Measurements from ENCODE around the gene CCDC69.

CCDC69 gene

GRCh38 chr5:151168602-151169344 is 55.1 kb downstream of the CCDC69 start:
- Histone ChIP-seq H3K9me3 (ENCODE audit: control insufficient read depth, insufficient read depth, low read length) (no peaks in the 10 kb centered on the region), H3K27me3 (ENCODE audit: control insufficient read depth, insufficient read depth, low read length) (no peaks in the 10 kb centered on the region), H3K36me3 (ENCODE audit: control insufficient read depth, insufficient read depth, low read length) (no peaks in the 10 kb centered on the region), H3K4me3 (ENCODE audit: low read length) (no peak overlapping the region), H3K4me1 (ENCODE audit: control insufficient read depth, insufficient read depth, low read length) (no peaks in the 10 kb centered on the region), H3K27ac (ENCODE audit: low read length) (no peak overlapping the region)
- no peak for DNase-seq (ENCODE audit: low read depth, low spot score)
- 100% methylated on average over 1 of the region's 10 CpGs for WGBS (ENCODE audit: insufficient coverage, insufficient read length)

DNA sequence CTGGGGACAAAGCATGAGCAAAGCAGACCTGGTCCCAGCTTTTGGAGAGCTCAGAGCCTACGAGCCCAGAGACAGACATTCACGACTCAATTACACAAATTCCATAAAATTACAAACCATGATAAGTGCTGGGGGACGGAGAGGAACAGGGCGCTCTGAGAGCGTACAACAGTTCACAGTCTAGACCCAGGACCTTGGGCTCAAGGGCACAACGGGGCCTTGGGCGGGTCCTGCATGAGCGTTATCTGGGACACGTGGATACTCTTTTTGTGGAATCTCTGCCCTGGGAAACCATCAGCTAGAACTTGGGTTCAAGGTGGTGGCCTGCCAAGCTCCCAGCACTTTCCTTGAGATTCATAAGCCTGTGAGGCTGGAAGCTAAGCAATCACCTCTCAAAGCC is 56.9 kb downstream of the CCDC69 start:
- H3K4me1 ChIP-seq (ENCODE audit: control insufficient read depth, insufficient read depth, low read length): no peaks in the 10 kb centered on the region
- no peak overlapping the region for H3K4me3 ChIP-seq (ENCODE audit: low read length)
- no CpG with 5 or more reads among the region's 9 CpGs for WGBS (ENCODE audit: insufficient coverage, insufficient read length)
- no peak overlapping the region for H3K27ac ChIP-seq (ENCODE audit: low read length)
- no peaks in the 10 kb centered on the region for H3K27me3 ChIP-seq (ENCODE audit: control insufficient read depth, insufficient read depth, low read length)
- H3K9me3 ChIP-seq (ENCODE audit: control insufficient read depth, insufficient read depth, low read length): no peaks in the 10 kb centered on the region
- DNase-seq (ENCODE audit: low read depth, low spot score): no peak
- H3K36me3 ChIP-seq (ENCODE audit: control insufficient read depth, insufficient read depth, low read length): no peaks in the 10 kb centered on the region

DNA sequence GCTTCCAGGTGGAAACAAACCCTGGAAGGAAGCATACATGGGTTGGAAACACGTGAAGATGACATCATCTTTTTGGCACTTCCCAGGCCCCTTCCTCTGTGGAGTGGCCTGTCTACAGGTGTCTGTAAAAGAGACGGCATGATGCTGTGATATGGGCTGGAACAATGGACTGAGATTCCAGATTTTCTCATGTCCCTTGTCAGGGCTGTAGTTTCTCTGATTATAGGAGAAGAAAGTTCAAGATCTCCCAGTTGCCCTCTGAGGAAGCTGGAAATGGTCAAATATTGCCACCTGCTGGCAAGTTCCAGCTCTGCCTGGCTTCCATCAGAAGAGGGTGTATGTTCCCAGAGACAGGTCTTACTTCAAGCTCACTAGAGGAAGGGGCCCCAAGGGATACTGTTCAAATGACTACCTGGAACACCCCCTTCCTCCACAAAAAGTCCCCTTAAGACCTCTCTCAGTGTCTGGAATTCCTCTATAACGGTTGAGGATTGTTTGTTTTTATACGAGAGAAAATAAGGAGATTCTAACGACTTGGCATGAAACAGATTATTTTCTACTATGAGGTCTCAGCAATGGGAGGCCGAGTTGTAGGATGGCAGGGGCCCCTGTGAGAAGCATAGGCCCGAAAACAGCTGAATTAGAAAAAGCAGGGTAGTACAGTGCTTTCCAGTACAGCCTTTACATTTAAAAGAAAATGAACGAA is 59.1 kb downstream of the CCDC69 start:
- no peaks in the 10 kb centered on the region for H3K36me3 ChIP-seq (ENCODE audit: control insufficient read depth, insufficient read depth, low read length)

GRCh38 chr5:151162776-151163175 is 61.1 kb downstream of the CCDC69 start:
- Histone ChIP-seq H3K4me3 (ENCODE audit: low read length) (no peak overlapping the region), H3K27me3 (ENCODE audit: control insufficient read depth, insufficient read depth, low read length) (no peaks in the 10 kb centered on the region), H3K9me3 (ENCODE audit: control insufficient read depth, insufficient read depth, low read length) (no peaks in the 10 kb centered on the region), H3K27ac (ENCODE audit: low read length) (no peak overlapping the region), H3K4me1 (ENCODE audit: control insufficient read depth, insufficient read depth, low read length) (peaks cover 2% of the 10 kb centered on the region; the same call in 1 of the 2 replicates), H3K36me3 (ENCODE audit: control insufficient read depth, insufficient read depth, low read length) (no peaks in the 10 kb centered on the region)
- WGBS (ENCODE audit: insufficient coverage, insufficient read length): no CpG with 5 or more reads among the region's 1 CpG
- no peak for DNase-seq (ENCODE audit: low read depth, low spot score)

More for the DNA sequence above, 59.1 kb downstream of the CCDC69 start:
- Histone ChIP-seq H3K27ac (ENCODE audit: low read length) (no peak overlapping the region), H3K4me1 (ENCODE audit: control insufficient read depth, insufficient read depth, low read length) (no peaks in the 10 kb centered on the region), H3K27me3 (ENCODE audit: control insufficient read depth, insufficient read depth, low read length) (no peaks in the 10 kb centered on the region), H3K9me3 (ENCODE audit: control insufficient read depth, insufficient read depth, low read length) (no peaks in the 10 kb centered on the region), H3K4me3 (ENCODE audit: low read length) (no peak overlapping the region)
- peak; percentile 63 for DNase-seq (ENCODE audit: low read depth, low spot score)
- WGBS (ENCODE audit: insufficient coverage, insufficient read length): no CpG with 5 or more reads among the region's 8 CpGs

GRCh38 chr5:151159649-151160373 is 64.1 kb downstream of the CCDC69 start:
- no peak overlapping the region for H3K27ac ChIP-seq (ENCODE audit: low read length)
- no peak for DNase-seq (ENCODE audit: low read depth, low spot score)

DNA sequence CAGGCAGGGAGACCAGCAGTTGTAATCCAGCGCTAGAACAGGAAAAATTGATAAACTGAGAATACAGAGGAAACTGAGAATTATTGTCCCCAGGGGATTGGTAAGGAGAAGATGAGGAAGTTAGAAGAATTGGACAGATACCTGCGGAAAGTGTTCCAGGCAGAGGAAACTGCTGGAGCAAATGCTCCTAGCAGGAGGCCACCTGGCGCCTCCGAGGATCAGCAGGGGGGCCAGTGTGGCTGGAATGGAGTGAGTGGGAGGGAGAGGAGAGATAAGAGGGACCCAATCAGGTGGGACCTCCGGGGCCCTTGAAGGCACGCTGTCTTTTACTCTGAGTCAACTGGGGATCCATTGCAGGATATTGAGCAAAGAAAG is 65.6 kb downstream of the CCDC69 start:
- no CpG with 5 or more reads among the region's 6 CpGs for whole genome bisulfite sequencing (ENCODE audit: insufficient coverage, insufficient read length)
- Histone ChIP-seq H3K9me3 (ENCODE audit: control insufficient read depth, insufficient read depth, low read length) (no peaks in the 10 kb centered on the region), H3K27ac (ENCODE audit: low read length) (no peak overlapping the region), H3K4me3 (ENCODE audit: low read length) (peak overlapping the region; percentile 86; the same call in 1 of the 2 replicates), H3K36me3 (ENCODE audit: control insufficient read depth, insufficient read depth, low read length) (no peaks in the 10 kb centered on the region), H3K4me1 (ENCODE audit: control insufficient read depth, insufficient read depth, low read length) (peaks cover 4% of the 10 kb centered on the region; the same call in 1 of the 2 replicates), H3K27me3 (ENCODE audit: control insufficient read depth, insufficient read depth, low read length) (no peaks in the 10 kb centered on the region)
- no peak for DNase-seq (ENCODE audit: low read depth, low spot score)

More at GRCh38 chr5:151159649-151160373, 64.1 kb downstream of the CCDC69 start:
- Histone ChIP-seq H3K4me1 (ENCODE audit: control insufficient read depth, insufficient read depth, low read length) (peaks cover 4% of the 10 kb centered on the region; the same call in 1 of the 2 replicates), H3K4me3 (ENCODE audit: low read length) (no peak overlapping the region), H3K9me3 (ENCODE audit: control insufficient read depth, insufficient read depth, low read length) (no peaks in the 10 kb centered on the region), H3K36me3 (ENCODE audit: control insufficient read depth, insufficient read depth, low read length) (no peaks in the 10 kb centered on the region), H3K27me3 (ENCODE audit: control insufficient read depth, insufficient read depth, low read length) (no peaks in the 10 kb centered on the region)
- WGBS (ENCODE audit: insufficient coverage, insufficient read length): no CpG with 5 or more reads among the region's 9 CpGs

DNA sequence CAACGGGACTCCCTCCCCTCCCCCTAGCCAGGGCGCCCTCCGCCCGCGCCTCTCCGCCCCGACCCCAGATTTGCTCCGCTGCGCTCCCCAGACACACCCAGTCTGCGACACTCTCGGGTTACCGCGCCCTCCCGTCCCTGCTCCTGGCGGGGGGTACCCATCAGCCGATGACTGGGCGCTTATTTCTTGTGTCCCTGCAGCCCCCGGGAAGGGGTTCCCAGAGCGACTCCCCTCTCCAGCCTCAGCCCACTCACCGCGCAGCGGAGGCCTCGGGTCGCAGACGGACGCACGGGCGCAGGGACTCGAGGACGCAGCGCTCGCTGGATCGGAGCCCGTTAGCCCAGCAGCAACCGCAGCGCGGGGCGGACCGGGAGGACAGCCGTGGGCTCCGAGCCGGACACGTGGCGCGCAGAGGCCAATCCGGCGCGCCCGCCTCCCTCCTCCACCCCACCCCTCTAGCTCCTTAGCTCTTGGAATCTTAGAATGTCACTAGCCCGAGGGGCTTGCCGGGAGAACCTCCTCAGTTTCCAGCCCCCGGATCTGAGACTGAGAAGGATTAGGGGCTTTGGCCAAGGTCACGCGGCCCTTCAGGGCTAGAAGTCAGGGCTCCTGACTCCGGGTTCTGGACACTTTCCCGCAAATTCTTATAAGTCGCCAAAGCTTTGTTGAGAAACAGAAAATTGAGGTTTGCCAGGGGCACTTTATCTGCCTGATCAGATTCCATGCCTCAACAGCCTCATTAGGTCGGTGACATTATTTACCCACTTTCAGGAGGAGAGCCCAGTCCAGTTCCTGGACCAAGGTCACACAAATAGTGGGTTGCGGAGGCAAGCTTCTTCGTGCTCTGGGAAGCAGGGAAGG is 66.2 kb downstream of the CCDC69 start, which contains the start of gene ANXA6:
Gene ANXA6, minus strand, starts transcription at position 354 of the 861 bp plus-strand sequence. CDS start 9,878 bp downstream, outside the sequence.
- H3K27me3 ChIP-seq (ENCODE audit: control insufficient read depth, insufficient read depth, low read length): no peaks in the 10 kb centered on the region
- H3K9me3 ChIP-seq (ENCODE audit: control insufficient read depth, insufficient read depth, low read length): no peaks in the 10 kb centered on the region
- peak; percentile 66 for DNase-seq (ENCODE audit: low read depth, low spot score)
- no CpG with 5 or more reads among the region's 60 CpGs for WGBS (ENCODE audit: insufficient coverage, insufficient read length)
- no peak within 1 kb of the TSS for H3K27ac ChIP-seq (ENCODE audit: low read length)
- peaks cover 4% of the 10 kb centered on the region; the same call in 1 of the 2 replicates for H3K4me1 ChIP-seq (ENCODE audit: control insufficient read depth, insufficient read depth, low read length)
- H3K4me3 ChIP-seq (ENCODE audit: low read length): peak within 1 kb of the TSS; percentile 86
- no peaks in the 10 kb centered on the region for H3K36me3 ChIP-seq (ENCODE audit: control insufficient read depth, insufficient read depth, low read length)

GRCh38 chr5:151156507-151157420 is 67.1 kb downstream of the CCDC69 start:
- Histone ChIP-seq H3K4me1 (ENCODE audit: control insufficient read depth, insufficient read depth, low read length) (peaks cover 4% of the 10 kb centered on the region; the same call in 1 of the 2 replicates), H3K4me3 (ENCODE audit: low read length) (peak overlapping the region; percentile 86), H3K36me3 (ENCODE audit: control insufficient read depth, insufficient read depth, low read length) (no peaks in the 10 kb centered on the region), H3K27me3 (ENCODE audit: control insufficient read depth, insufficient read depth, low read length) (no peaks in the 10 kb centered on the region), H3K9me3 (ENCODE audit: control insufficient read depth, insufficient read depth, low read length) (no peaks in the 10 kb centered on the region), H3K27ac (ENCODE audit: low read length) (no peak overlapping the region)
- WGBS (ENCODE audit: insufficient coverage, insufficient read length): no CpG with 5 or more reads among the region's 20 CpGs
- no peak for DNase-seq (ENCODE audit: low read depth, low spot score)

GRCh38 chr5:151155775-151156506 is 68.0 kb downstream of the CCDC69 start:
- no peaks in the 10 kb centered on the region for H3K9me3 ChIP-seq (ENCODE audit: control insufficient read depth, insufficient read depth, low read length)
- DNase-seq (ENCODE audit: low read depth, low spot score): no peak
- no CpG with 5 or more reads among the region's 9 CpGs for WGBS (ENCODE audit: insufficient coverage, insufficient read length)
- H3K27me3 ChIP-seq (ENCODE audit: control insufficient read depth, insufficient read depth, low read length): no peaks in the 10 kb centered on the region
- no peak overlapping the region for H3K27ac ChIP-seq (ENCODE audit: low read length)
- no peak overlapping the region for H3K4me3 ChIP-seq (ENCODE audit: low read length)
- H3K36me3 ChIP-seq (ENCODE audit: control insufficient read depth, insufficient read depth, low read length): no peaks in the 10 kb centered on the region
- peaks cover 4% of the 10 kb centered on the region for H3K4me1 ChIP-seq (ENCODE audit: control insufficient read depth, insufficient read depth, low read length)
